GM19455 (cell line): ENCODE results near the gene GPRASP2.
"Not testable (repeated sequence)": the region's sequence is repeated elsewhere in the genome, so short reads cannot be mapped to it uniquely, and the experiment has no call there.

Experiments
- ATAC-seq: cut with Tn5 transposase; IDR thresholded peaks from one replicate; pipeline ENCODE4 v1.9.1; 2021; ENCODE audit not compliant: unreplicated experiment

GPRASP2 gene

GRCh38 chrX:102712216-102712966, at the start of gene GPRASP2:
Gene GPRASP2 (plus strand): TSS chrX:102712448. CDS start chrX:102714870, 2,422 bp downstream.
- no peak for ATAC-seq

GRCh38 chrX:102663820-102664219, 48.4 kb upstream of the GPRASP2 start:
- not testable (repeated sequence) for ATAC-seq

GRCh38 chrX:102667034-102667433, 45.2 kb upstream of the GPRASP2 start:
- not testable (repeated sequence) for ATAC-seq

- no peak for ATAC-seq
Measured at GRCh38 chrX:102669526-102669925, 42.7 kb upstream of the GPRASP2 start.

GRCh38 chrX:102672856-102673255, 39.4 kb upstream of the GPRASP2 start:
- no peak for ATAC-seq

GRCh38 chrX:102677479-102677878, 34.8 kb upstream of the GPRASP2 start:
- ATAC-seq, result not testable (repeated sequence)

- ATAC-seq, result no peak
Measured at GRCh38 chrX:102684772-102685520, 27.3 kb upstream of the GPRASP2 start.

- no peak for ATAC-seq
Measured at GRCh38 chrX:102694749-102695148, 17.5 kb upstream of the GPRASP2 start.

- no peak for ATAC-seq
Measured at GRCh38 chrX:102696306-102696705, 15.9 kb upstream of the GPRASP2 start.

- no peak for ATAC-seq
Measured at GRCh38 chrX:102697494-102697893, 14.8 kb upstream of the GPRASP2 start.

- no peak for ATAC-seq
Measured at GRCh38 chrX:102708900-102709299, 3.3 kb upstream of the GPRASP2 start.

GRCh38 chrX:102711872-102712215, 404 bp upstream of the GPRASP2 start:
- ATAC-seq, result no peak

GRCh38 chrX:102712981-102713625, 855 bp downstream of the GPRASP2 start:
- ATAC-seq, result no peak

- ATAC-seq, result no peak
Measured at GRCh38 chrX:102714994-102715393, 2.7 kb downstream of the GPRASP2 start.

GRCh38 chrX:102715967-102716366, 3.7 kb downstream of the GPRASP2 start:
- ATAC-seq, result no peak

- peak; percentile 91 for ATAC-seq
Measured at GRCh38 chrX:102720237-102721168, 8.3 kb downstream of the GPRASP2 start, which contains the start of gene GPRASP3. Gene GPRASP3 (plus strand): TSS chrX:102720743. CDS start chrX:102748996, 28,253 bp downstream.

- ATAC-seq, result not testable (repeated sequence)
Measured at GRCh38 chrX:102721169-102721506, 8.9 kb downstream of the GPRASP2 start.

- ATAC-seq, result no peak
Measured at GRCh38 chrX:102723456-102723855, 11.2 kb downstream of the GPRASP2 start.

GRCh38 chrX:102727761-102728160, 15.5 kb downstream of the GPRASP2 start:
- ATAC-seq, result no peak

GRCh38 chrX:102728646-102729045, 16.4 kb downstream of the GPRASP2 start:
- no peak for ATAC-seq

GRCh38 chrX:102739657-102740056, 27.4 kb downstream of the GPRASP2 start:
- no peak for ATAC-seq
